ENCODE data around the gene KCNQ1OT1.

GRCh38 chr11:2687223-2687530 is 12.6 kb downstream of the KCNQ1OT1 start:
- TF ChIP-seq POLR2A (IDR thresholded peaks at IDR 0.05) (no peak), POLR2AphosphoS5 (IDR thresholded peaks at IDR 0.05) (no peak)
- TF ChIP-seq, protein P1, sequence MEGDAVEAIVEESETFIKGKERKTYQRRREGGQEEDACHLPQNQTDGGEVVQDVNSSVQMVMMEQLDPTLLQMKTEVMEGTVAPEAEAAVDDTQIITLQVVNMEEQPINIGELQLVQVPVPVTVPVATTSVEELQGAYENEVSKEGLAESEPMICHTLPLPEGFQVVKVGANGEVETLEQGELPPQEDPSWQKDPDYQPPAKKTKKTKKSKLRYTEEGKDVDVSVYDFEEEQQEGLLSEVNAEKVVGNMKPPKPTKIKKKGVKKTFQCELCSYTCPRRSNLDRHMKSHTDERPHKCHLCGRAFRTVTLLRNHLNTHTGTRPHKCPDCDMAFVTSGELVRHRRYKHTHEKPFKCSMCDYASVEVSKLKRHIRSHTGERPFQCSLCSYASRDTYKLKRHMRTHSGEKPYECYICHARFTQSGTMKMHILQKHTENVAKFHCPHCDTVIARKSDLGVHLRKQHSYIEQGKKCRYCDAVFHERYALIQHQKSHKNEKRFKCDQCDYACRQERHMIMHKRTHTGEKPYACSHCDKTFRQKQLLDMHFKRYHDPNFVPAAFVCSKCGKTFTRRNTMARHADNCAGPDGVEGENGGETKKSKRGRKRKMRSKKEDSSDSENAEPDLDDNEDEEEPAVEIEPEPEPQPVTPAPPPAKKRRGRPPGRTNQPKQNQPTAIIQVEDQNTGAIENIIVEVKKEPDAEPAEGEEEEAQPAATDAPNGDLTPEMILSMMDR (IDR thresholded peaks at IDR 0.05), result no peak
